ENCODE results near the gene PFAS. TPM values are rescaled to one million over a fixed set of nuclear protein-coding genes. Genes with fewer than 3 reads are reported as not detected.
A peak's percentile ranks its signal among the peaks of the same experiment; 100 is the strongest.

Gene PFAS
- total and polyA plus RNA-seq, 2 of the 8 experiments (the other 6 are each of a cell fraction or from before 2014, with no cell fraction given), result 88.4 to 248 TPM

DNA sequence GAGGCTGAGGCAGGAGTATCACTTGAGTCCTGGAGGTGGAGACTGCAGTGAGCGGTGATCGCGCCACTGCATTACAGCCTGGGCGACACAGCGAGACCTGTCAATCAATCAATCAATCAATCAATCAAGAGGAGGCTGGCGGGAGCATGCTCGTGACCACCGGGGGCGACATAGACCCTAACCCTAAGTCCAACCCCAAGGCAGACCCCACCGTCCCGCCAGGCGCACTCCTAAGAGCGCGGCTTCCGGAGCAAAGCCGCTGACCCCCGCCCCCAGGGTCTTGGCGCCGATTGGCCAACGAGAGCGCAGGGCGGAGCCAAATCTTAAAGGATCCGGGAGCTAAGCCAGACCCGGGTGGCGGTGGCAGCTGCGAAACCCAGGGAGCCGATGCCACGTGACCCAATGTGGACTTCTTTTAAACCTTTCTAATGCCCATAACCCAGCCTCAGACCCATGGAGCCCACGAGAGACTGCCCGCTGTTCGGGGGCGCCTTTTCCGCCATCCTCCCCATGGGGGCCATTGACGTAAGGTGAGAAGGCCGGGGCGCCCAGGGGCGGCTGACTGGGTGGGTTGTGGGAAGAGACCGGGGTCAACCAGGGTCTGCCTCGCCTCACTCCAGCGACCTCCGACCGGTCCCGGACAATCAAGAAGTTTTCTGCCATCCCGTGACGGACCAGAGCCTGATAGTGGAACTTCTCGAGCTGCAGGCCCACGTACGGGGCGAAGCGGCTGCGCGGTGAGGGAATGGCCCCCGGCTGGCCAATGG is 39.4 kb downstream of the PFAS start, which contains the start of gene RANGRF (continued):
- TF ChIP-seq CBX8 (IDR thresholded peaks at IDR 0.05; ENCODE audit: borderline replicate concordance, low read depth, low read length) (no peak), TEAD4 (IDR thresholded peaks at IDR 0.05; ENCODE audit: low read depth, low read length) (no peak), RXRA (IDR thresholded peaks at IDR 0.05; ENCODE audit: insufficient read depth, low read depth, low read length) (no peak), KDM1A (IDR thresholded peaks at IDR 0.05; ENCODE audit: borderline replicate concordance, low read length) (no peak), CHD2 (IDR thresholded peaks at IDR 0.05; ENCODE audit: low read length) (peak; percentile 56; the same call in 1 of the 2 replicates), RBBP5 (IDR thresholded peaks at IDR 0.05; ENCODE audit: borderline replicate concordance, low read depth, low read length) (0 out of 2 replicates have a peak, but pooled peaks have one; percentile 45), POLR2AphosphoS5 (IDR thresholded peaks at IDR 0.05; ENCODE audit: low read depth, low read length) (peak; percentile 37; the same call in 1 of the 2 replicates), TCF12 (IDR thresholded peaks at IDR 0.05; ENCODE audit: low read depth, low read length) (0 out of 2 replicates have a peak, but pooled peaks have one; percentile 3), ASH2L (IDR thresholded peaks at IDR 0.05; ENCODE audit: low read length) (peak; percentile 34), GABPA (IDR thresholded peaks at IDR 0.05; ENCODE audit: borderline replicate concordance, insufficient read depth, low read length) (no peak), RNF2 (IDR thresholded peaks at IDR 0.05; ENCODE audit: borderline replicate concordance, low read depth, low read length, missing control alignments, poor library complexity, severe bottlenecking) (no peak)
